ENCODE measurements around the gene VAV2.
"Not testable (repeated sequence)": the region's sequence is repeated elsewhere in the genome, so short reads cannot be mapped to it uniquely, and the experiment has no call there.

VAV2 gene

DNA sequence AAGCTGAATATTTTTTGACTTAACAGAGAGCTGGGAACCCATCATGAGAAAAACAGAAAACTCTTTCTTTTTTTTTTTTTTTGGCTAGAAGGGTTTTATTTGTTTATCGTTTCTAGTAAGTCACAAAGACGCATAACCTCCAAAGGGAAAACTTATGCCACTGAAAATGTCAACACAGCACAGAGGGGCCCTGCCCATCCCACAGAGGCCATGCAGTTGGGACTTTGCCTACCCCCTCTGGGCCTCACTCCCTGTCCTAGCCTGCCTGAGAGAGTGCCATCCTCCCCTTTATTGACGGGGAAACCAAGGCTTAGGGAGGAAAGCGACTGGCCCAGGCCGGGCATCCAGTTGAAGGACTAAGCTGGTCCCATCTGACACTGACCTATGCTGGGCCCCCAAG is 74.7 kb downstream of the VAV2 start:
- DNase-seq (ENCODE audit: low spot score), result no peak

- DNase-seq (ENCODE audit: low spot score), result peak; percentile 89
Observed at GRCh38 chr9:133916159-133916541, 76.0 kb downstream of the VAV2 start.

- no peak for DNase-seq (ENCODE audit: low spot score)
Observed at GRCh38 chr9:133915534-133916158, 76.5 kb downstream of the VAV2 start.

- DNase-seq (ENCODE audit: low spot score), result no peak
Observed at GRCh38 chr9:133914442-133915342, 77.4 kb downstream of the VAV2 start.

DNA sequence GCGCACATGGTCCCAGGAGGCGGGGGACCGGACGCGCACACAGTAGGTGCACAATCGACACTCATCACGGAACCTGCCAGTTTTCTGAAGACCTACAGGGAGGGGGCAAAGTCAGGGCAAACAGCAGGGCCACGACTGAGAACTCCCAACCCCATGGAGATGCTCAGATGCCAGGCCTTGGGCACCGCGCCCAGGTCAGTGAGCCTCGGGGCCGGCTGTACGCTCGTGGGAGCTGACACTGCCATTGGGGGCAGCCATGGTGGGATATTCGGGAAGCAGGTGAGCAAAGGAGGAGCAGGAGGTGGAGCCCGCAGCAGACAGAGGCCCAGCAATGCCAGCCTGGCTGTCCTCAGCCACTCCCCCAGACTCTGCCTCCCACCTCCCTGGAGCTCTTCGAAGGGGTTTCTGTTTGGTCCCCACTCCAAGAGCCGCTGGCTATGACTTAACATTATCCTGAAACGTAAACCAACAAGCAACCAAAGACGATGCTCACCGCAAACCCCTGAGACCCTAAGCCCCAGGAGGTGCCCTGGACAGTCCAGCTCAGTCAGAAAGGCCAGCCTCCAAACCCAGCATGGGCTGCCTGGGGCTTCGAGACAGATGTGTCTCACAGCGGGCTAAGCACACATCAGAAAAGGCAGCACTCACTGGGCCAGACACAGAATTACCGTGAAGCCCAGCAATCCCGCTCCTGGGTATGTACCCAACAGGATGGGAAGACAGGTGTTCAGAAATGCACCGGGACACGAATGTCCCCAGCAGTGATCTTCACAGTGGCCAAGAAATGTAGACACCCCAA is 78.4 kb downstream of the VAV2 start:
- DNase-seq (ENCODE audit: low spot score), result no peak

GRCh38 chr9:133910855-133911514 is 81.1 kb downstream of the VAV2 start:
- no peak for DNase-seq (ENCODE audit: low spot score)

- peak; percentile 45 for DNase-seq (ENCODE audit: low spot score)
Observed at GRCh38 chr9:133906932-133907910, 84.9 kb downstream of the VAV2 start.

GRCh38 chr9:133906218-133906617 is 85.9 kb downstream of the VAV2 start:
- no peak for DNase-seq (ENCODE audit: low spot score)

DNA sequence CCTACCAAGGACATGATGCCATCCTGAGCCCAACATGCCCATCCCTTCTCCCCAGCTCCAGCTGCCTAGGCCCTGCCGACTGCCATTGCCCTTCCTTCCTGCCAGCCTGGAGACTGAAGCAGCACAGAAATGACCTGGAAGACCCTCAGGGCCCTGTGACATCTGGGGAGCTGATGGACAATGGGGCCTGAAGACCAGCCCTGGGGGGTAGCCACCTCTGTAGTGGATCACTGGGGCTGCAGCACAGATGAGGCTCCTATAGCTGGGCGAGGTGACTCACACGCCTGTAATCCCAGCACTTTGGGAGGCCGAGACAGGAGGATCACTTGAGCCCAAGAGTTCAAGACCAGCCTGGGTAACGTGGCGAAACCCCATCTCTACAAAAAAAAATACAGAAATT is 86.6 kb downstream of the VAV2 start:
- no peak for DNase-seq (ENCODE audit: low spot score)

DNA sequence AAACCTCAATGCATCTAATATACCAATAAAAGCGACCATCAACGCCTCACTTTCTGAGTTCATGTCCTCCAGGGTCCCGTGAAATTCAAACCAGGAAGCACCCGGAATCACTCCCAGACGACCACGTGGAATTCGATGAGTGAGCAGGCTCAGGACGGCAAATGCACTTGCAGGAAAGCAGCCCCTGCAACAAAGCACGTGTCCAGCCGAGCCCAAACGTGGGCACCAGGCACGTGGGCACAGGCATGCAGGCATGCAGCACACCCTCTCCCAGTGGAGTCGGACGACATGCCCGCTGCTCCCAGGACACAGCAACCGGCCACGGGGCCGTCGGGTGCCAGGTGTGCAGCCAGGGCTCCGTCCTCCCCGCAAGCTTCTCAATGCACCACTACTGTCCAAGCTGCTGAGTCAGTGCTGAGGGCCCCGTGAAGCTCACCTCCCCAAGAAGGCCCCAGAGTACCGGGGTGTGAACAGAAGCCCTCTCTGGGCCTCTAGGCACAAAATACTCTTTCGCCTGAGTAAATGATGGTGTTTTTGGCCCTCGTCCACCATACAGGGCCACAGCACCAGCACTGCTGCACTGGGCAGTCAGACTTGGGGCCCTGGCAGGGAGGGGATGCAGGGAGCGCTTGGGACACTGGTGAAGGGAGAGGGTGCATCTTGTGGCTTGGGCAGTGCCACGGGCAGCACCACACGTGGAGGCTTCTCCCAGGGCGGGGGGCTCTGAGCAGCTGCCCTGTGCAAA is 87.6 kb downstream of the VAV2 start:
- no peak for DNase-seq (ENCODE audit: low spot score)

DNA sequence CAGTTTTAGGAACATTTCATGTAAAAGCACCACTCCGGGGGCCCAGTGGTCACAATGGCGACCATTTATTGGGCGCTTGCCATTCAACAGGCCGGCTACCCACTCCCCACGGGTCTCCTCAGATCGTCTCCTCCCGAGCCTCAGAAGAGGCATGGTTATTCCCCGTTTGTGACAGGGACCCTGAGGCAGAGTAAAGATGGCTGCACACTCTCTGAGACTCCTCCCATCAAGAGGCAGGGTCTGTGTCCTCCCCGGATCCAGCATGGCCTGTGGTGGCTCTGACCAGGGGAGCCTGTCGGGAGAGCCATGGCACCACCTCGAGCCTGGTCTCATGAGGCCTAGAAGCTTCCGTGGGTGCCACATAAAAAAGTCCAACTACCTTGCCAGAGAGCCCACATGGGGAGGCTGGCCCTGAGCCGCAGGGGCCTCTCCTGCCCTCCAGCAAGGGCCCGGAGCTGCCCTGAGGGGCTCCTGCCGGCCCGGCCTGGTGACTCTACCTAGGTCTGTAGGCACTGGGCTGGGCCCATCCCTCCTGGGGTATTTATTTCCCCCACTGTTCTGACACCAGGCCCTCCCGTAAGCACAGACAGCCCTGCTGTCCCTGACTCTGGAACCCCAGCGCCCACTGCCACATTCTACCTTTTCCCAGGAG is 90.8 kb downstream of the VAV2 start:
- no peak for DNase-seq (ENCODE audit: low spot score)

- DNase-seq (ENCODE audit: low spot score), result no peak
Observed at GRCh38 chr9:133897675-133898074, 94.4 kb downstream of the VAV2 start.

DNA sequence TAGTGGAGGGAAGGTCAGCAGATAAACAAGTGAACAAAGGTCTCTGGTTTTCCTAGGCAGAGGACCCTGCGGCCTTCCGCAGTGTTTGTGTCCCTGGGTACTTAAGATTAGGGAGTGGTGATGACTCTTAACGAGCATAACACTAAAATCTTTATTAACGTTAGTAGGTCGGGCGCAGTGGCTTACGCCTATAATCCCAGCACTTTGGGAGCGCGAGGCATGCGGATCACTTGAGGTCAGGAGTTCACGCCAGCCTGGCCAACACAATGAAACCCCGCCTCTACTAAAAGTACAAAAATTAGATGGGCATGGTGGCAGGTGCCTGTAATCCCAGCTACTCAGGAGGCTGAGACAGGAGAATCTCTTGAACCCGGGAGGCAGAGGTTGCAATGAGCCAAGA is 96.1 kb downstream of the VAV2 start:
- DNase-seq (ENCODE audit: low spot score), result not testable (repeated sequence)

DNA sequence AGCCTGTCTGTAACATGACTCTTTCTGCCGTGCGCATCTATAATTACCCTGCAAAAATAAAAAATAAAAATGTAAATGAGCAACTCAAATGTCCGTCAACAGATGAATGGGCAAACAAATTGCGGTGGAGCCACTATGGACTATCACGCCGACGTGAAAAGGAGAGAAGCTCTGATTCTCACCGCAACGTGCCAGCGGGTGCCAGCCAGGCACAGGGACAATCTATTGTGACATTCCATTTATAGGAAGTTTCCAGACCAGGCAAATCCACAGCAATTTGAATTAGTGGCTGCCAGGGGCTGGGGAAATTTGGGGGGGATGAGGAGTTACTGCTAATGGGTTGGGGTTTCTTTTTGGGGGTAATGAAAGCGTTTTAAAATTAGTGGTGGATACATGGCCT is 96.8 kb downstream of the VAV2 start:
- no peak for DNase-seq (ENCODE audit: low spot score)

DNA sequence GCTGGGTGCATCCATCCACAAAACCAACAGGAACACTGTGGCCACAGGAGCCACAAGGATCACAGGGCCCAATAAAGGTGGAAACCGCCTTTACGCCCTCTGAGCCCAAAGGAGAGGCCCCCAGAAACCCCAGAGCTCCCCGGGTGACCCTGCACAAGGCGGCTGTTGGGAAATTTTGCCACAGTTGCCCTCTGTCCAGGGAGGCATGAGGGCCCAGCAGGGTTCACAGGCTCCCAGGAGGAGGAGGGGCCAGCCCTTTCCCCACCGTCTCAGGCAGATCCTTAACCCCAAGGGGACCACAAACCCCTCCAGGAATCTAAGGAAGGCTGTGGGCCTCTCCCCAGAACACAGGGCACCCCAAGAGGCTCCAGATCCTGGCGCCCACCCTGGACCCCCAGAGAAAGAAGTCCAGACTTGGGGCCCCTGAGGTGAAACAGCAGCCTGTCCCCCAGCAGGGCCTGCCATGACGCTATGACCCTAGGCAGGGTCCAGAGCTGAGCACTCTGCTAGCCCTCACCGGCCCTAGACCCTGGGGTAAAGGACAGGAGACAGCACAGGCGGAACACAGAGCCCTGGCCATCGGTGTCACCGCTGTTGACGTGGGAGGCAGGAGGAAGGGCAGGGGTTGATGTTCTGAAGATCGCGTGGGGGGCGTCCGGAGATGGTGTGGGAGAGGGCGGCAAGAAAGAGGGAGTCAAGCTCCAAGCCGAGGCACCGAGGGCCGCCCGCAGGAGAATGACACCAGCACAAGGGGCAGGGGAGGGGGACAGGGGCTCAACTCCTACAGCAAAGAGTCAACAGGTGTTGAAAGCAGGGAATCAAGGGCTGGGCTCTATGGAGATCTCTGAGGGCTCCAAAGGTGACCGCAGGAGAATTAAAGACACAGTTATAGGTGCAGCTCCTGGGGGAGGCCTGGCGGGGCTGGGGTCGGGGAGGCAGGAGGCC is 97.5 kb downstream of the VAV2 start:
- no peak for DNase-seq (ENCODE audit: low spot score)

- DNase-seq (ENCODE audit: low spot score), result no peak
Observed at GRCh38 chr9:133893191-133893994, 98.7 kb downstream of the VAV2 start.

GRCh38 chr9:133892193-133892920 is 99.8 kb downstream of the VAV2 start:
- no peak for DNase-seq (ENCODE audit: low spot score)
